Putamen (tissue), 1 donor: ENCODE data around the gene SOX4.
A peak's percentile ranks its signal among the peaks of the same experiment; 100 is the strongest.
"Not testable (repeated sequence)": the region's sequence is repeated elsewhere in the genome, so short reads cannot be mapped to it uniquely, and the experiment has no call there.

ENCODE experiments used
- DNase-seq: peaks from one replicate; pipeline ENCODE4 v3.0.0-alpha.2; 2016; ENCODE audit warnings: low spot score

SOX4 gene

DNA sequence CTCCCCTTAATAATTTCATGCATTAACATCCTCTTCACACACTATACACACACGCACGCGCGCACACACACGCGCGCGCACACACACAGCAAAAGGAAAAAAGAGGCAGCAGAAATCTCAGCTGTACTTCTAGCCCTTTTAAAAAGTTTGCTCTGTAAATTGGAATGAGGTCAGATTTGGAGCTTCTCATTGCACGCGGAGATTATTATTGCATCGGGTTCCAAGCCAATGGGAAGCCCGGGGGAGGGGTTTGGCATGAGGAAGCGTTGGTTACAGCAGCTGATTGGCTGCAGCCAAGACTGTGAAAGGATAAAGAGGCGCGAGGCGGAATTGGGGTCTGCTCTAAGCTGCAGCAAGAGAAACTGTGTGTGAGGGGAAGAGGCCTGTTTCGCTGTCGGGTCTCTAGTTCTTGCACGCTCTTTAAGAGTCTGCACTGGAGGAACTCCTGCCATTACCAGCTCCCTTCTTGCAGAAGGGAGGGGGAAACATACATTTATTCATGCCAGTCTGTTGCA is at the start of gene SOX4:
SOX4 (plus strand) TSS at position 340 of the 515 bp plus-strand sequence. CDS start 784 bp downstream, outside the sequence.
- DNase-seq: peak; percentile 91

DNA sequence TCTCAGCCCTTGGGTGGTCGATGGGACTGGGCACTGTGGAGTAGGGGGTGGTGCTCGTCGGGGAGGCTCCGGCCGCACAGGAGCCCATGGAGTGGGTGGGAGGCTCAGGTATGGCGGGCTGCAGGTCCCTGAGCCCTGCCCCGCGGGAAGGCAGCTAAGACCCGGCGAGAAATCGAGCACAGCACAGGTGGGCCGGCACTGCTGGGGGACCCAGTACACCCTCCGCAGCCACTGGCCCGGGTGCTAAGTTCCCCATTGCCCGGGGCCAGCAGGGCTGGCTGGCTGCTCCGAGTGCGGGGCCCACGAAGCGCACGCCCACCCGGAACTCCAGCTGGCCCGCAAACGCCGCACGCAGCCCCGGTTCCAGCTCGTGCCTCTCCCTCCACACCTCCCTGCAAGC is 41.3 kb upstream of the SOX4 start:
- DNase-seq: not testable (repeated sequence)

DNA sequence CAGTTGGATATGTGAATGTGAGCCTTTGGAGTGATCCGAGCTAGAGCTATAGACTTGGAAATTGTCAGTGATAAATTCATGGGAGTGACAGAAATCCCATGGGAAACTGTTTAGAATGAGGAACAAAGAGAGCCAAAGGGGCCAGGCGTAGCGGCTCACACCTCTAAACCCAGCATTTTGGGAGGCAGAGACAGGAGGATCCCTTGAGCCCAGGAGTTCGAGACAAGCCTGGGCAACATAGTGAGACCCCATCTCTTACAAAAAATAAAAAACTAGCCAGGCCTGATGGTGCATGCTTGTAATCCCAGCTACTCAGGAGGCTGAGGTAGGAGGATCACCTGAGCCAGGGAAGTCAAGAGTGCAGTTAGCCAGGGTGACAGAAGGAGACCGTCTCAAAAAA is 39.3 kb upstream of the SOX4 start:
- DNase-seq: no peak

DNA sequence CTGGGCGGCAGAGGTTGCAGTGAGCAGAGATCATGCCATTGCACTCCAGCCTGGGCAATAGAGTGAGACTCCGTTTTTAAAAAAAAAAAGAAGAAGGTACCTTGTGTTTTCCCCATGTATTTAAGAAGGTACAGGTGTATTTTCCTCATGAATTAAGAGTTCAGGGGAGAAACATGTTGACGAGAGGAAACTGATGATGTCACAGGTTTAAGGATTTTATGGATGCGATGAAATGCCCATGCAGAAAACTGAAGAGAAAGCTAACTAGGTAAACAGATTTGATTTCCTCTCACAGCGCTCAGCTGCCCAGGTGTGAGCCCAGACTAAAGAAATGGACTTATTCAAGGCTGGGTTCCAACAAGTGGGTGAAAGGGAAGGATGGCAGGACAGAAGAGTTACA is 38.4 kb upstream of the SOX4 start:
- no peak for DNase-seq

DNA sequence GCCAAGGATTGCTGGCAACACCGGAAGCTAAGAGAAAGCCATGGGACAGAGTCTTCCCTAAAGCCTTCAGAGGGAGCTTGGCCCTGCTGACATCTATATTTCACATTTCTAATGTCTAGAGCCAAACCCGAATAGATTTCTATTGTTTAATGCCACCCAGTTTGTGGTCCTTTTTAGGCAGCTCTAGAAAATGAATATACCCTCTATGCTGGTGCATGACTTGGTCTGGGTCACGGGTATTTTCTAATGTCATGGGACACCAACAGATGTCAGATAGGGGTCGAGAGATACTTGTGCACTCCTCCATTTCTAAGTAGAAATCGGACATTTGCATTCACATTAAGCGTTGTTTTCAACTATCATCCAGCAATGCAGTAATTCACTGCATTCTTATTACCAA is 37.0 kb upstream of the SOX4 start:
- DNase-seq: no peak

DNA sequence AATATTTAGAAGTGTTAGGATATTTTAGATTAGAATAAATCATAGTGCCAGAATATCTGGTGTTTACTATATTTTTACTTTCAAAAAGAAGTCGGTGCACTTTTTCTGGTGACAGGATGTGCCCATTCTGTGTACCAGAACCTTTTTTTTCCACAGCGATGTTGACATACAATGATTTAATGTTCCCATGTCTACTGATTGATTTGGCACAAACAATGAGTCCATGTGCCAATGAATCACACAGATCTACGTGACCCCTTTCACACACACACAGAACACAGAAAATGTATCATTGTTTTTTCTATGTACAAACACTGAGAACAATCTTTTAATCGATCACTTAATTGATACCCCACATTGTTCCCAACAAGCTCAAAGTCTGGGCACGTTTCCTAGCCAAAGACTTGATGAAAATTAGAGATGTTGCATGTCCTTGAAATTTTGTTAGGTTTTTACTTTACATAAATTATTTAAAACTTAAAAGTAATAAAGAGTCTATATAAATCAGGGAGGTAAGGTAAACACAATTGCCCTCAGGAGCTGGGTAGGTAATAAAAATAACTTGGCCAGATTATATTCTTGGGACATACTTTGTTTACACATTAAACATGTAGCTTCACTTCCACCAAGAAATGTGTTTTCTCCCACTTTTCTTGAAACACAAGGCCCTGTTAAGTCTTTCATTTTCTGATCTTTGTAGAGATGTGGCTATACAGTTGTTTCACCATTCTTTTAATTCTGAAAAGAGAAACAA is 36.4 kb upstream of the SOX4 start:
- no peak for DNase-seq

DNA sequence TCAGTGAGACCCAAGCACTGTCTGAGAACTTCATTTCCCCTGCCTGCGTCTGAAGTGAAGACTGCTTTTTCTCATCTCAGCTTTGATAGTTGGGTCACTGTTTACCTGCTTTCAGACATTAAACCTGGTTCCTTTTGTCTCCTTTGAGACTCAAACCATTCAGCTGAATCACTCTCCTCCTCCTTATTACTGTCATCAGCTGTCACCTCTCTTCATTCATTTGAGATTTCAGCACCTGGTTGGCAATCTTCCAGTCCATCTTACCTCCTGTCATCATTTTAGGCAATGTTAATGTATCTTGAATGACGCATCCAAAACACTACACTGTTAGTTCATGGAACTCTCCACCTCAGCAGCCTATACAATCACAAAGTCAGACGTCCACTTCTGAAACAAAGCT is 34.3 kb upstream of the SOX4 start:
- peak; percentile 7 for DNase-seq

DNA sequence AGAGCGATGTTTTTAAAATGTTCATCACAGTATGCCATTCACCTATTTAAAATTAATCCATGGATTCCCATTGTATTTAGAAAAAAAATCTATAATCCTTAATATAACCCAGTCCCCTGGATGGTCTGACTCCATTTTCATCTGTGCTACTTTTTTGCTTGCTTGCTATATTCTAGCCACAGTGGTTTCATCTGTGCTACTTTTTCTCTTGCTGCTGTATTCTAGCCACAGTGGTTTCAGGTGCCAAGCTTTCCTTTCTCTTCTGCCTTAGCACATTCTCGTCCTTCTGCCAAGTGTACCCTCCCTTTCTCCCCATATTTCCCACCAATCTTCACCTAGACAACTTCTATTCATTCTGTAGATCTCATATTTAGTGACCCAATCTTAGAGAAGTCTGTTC is 33.3 kb upstream of the SOX4 start:
- no peak for DNase-seq

DNA sequence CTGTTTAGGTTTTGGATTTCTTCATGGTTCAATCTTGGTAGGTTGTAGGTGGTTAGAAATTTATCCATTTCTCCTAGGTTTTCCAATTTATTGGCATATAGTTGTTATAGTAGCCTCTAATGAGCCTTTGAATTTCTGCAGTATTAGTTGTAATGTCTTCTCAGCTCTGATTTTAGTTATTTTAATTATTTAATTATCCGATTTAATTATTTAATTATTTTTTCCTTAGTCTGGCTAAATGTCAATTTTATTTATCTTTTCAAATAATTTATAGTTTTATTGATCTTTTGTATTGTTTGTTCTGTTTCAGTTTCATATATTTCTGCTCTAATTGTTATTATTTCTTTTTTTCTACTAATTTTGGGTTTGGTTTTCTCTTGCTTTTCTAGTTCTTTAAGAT is 28.1 kb upstream of the SOX4 start:
- no peak for DNase-seq

DNA sequence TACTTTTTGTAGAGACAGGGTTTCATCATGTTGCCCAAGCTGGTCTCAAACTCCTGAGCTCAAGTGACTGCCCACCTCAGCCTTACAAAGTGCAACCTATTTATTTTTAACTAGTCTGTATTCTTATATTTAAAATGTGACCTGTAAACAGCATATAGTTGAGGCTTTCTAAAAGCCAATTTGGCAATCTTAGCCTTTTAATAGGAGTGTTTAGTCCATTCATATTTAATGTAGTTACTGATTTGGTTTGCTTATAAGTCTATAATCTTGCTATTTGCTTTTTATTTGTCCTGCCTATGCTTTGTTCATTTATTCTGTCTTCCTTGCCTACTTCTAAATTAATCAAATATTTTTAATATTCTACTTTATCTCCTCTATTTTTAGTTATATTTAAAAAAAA is 15.0 kb upstream of the SOX4 start:
- DNase-seq: no peak

DNA sequence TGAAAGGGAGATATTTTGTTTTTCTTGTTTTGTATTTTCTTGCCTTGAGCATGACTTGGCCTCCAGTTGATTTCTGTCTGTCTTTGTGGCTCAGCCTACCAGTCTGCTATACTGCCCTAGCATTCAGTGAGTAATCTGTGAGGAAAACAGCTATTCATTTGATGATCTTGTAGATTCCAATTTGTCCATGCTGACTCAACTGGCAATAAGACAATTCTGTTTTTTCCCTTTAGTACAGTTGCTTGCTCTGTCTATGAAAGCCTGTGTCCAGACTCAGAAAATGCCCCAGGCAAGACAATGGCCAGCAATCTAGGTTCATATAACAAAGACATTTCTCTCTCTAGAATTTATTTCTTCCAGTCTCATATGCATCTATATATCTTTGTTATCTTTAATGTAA is 10.9 kb upstream of the SOX4 start:
- no peak for DNase-seq

DNA sequence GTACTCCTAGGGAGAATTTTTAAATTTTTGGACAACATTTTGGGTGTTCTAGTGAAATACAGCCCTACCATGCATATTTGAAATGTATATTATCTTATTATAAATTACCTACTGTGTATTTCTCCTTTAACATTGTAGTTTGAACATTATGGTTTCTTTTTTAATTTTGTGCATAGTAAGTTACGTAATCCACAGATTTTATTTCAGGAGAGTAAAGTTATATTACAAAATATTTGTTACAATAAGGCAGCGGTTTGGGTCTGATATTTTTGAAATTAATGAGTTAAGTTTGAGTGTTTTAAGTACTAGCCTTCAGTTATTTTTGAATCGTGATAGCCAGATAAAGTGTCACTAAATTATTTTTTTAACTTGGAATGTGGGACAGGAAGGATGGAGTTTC is 7.3 kb upstream of the SOX4 start:
- DNase-seq: no peak

DNA sequence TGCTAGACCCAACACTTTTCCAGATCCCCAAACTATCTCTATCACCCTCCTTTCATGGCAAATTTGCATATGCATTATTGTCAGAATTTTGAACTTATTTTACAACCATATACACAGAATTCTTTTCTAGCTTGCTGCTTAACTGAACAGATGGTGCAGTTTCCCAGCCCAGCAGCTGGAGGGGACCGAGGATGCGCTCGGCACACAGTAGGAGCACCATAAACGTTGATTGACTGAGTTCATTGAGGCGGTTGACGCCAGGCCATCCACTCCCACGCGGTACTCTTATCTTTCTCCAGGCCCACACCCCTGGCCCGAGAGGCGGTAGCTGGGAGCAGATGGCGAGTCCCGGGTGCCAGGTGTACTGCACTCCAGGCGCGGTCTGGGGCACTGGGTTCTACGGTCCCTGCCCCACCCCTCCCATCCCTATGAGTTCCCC is 6.8 kb upstream of the SOX4 start:
- no peak for DNase-seq

DNA sequence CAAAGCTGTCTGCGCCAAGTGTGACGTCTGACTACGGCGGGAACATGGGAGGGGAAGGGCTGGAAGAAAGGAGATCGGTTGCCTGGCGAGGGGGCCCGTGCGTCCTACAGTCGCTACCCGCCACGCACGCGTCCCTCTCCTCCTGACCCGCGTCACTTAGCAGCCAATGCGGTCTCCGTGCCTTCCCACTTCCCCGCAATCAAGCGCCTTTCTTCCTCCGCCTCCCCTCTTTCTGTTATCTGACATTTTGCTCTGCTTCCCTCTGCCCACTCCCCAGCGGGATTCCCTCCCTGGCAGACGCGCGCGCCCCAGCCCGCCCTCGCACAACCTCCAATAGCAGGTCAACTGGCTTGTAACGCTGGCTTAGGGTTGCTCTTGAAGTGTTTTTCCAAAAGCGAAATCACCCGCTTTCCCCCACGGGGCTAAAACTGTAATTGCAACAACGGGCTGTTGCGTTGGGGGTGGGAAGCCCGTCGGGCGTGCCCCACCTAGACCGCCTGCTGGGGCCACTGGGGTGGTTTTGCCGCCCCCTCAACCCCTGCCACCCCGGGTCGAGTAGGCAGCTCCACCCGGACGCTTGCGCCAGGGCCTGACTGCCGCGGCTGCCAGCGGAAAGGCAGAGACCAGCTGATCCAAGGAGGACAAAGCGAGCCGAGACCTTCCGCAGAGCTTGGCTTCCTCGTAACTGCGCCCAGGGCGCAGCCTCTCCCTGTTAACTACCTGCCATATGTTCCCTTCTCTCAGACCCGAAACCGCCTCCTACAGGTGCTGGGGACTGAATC is 6.2 kb upstream of the SOX4 start:
- peak; percentile 48 for DNase-seq

DNA sequence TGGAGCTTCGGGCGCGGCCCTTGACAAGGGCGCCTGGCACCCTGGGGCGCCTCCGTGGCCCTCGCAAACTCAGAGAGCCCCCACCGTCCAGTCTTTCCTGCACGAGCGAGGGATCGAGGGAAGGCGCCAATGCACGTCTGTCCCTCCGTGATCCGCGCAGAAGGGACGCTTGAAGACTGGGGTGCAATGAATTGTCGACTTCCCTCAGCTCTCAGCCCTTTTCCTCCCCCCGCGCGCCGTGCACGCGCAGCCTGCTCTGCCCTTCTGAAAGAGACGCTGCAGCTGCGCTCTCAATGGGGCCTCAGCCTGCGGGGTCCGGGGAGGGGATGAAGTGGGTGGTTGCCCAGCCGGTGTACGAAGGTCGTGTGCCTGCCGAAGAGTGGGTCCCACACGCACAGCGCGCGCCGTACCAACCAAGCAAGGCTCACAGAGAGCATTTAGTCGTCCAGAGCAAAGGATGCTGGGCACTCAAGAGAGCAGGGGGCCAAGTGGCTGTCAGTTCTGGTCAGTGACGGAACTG is 5.5 kb upstream of the SOX4 start:
- DNase-seq: peak; percentile 64

DNA sequence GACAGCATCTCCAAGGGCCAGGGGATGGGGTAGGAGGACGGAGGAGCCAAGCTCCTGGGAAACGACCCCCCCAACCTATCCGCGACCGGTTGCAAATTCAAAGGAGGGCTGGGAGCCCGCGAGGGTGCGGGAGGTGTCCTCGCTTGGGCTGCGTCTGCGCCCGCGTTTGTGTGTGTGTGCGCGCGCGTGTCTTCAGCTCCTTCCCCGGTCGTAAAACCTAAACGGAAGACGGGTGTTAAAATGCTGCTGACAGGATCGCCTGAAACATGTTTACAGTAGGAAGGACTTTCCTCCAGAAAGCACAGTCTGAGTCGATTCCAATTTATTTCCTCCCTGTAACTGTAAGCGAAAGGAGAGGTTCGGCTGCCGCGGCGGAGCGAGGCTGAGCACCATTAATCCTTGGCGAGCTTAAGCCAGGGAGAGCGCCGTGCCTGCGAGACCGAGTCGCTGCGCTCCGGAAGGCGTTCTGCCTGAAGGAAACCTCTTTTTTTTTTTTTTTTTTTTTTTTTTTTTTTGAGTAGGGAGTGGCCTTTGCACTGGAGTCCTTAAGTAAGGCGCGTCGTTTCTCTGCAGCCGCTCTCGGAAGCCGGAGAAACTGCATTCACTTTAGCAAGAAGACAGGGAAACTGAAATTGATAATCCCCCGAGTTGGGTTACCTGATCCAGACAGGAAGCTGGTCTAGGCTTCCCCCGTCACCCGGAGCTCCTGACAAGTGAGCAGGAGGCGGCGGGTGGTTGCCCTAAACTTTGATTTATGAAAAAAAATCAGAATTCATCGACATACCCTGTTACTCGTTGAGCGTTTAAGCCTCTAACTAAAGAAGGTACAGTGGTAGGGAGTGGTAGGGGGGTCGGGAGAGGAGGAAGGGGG is 4.8 kb upstream of the SOX4 start:
- DNase-seq: peak; percentile 58

DNA sequence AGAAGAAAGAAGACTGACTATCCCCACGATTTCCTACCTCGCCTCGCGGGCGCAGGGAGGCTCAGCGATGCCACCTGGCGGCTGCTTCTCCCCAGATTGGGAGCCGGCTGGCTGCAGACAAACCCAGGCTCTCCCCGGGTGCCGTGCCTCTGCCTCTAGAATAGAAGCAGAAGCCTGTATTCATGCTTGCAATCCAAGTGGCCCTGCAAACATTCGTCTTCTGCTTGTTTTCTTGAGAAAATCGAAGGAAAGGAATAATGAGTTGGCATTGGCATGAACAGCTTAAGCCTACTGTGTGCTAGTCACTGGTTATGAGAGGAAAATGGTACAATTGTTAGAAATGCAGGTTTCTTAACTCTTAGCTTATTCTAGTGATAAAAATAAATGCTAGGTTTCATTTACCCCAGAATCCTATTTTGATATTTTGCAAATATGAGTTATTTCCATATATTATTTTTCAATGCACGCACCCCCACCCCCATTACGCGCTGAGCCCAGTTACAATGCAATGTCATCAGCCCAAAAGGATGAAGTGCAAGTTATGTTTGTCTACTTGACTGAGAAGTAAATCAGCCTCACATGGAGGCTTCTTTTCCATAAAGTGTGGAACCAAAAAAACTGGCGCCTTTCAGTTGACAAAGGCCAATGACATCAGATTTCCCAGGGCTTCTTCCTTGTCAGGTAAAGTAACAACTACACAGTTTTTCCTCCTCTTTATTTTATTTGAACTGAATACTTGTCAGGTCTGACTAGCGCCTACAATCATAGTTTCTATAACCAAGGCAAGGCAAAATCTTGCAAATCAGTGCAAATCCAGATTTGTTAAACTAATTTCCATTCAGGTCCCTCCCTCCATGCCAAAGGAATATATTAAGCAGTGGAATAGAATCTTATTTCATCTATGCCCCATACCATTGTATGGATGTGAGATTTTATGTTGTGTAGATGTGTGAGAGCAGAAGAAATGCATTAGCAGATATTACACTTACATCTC is 3.9 kb upstream of the SOX4 start:
- DNase-seq: peak; percentile 75

DNA sequence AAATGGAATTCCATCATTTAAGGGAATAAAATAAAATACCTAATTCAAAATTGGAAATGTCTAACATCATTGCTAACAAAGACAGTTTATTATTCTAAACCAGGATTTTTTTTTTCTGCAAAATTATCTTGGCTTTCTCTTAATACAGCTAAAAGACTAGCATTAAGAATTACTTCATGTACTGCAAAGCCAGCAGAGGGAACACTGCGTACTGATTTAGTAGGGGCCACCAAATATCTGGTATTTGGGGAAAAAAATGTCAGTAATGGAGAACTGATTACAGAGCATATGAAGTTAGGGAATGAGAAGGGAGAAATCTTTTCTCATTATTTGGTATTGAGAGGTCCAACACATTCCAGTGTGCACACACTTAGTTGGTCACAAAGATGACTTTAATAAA is 3.2 kb upstream of the SOX4 start:
- no peak for DNase-seq

DNA sequence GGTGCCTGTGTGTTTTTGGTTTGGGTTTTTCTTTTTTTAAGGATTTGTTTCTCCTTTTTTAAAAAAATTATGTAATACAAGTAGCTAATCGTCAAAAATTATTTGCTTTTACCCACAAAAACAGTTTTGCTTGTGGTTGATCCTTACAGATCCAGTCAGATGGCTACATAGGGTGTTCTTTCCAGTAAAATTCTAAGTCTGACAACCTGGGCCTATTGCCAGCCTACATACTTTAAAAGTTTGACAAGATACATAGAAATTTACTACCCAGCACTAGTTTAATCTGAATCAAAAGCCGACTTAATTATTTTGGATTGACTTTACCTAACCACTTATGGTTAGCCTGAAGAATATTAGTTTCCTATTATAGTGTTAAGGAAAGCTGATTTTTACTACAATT is 2.1 kb upstream of the SOX4 start:
- DNase-seq: no peak

DNA sequence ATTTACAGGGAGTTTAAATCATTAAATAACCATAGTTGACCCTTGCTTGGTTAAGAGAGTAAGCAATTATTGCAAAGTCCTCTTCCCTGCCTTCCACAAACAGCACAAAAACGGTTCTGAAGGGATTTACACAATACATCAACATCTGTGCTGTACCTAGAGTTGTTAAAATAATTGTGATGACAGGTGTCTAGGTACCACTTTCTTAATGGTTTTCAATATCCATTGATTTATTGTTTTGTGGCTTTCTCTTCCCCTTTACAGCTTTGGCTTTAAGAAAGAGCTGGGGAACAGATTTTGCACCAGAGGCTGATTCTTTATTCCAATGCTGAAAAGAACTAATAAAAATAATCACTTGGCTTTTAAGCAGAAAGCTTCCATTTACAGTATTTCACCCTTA is 598 bp upstream of the SOX4 start:
- no peak for DNase-seq

DNA sequence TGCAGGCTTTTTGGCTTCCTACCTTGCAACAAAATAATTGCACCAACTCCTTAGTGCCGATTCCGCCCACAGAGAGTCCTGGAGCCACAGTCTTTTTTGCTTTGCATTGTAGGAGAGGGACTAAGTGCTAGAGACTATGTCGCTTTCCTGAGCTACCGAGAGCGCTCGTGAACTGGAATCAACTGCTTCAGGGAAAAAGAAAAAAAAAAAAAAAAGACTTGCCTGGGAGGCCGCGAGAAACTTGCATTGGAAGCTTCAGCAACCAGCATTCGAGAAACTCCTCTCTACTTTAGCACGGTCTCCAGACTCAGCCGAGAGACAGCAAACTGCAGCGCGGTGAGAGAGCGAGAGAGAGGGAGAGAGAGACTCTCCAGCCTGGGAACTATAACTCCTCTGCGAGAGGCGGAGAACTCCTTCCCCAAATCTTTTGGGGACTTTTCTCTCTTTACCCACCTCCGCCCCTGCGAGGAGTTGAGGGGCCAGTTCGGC is 420 bp downstream of the SOX4 start:
- peak; percentile 58 for DNase-seq
